Measurements from ENCODE around the gene BAAT.

GRCh38 chr9:101354765-101355708, 29.8 kb downstream of the BAAT start:
- no peak for TF ChIP-seq EZH2 (IDR thresholded peaks at IDR 0.05; ENCODE audit: low read length)
- TF ChIP-seq CTCF (optimal IDR thresholded peaks at IDR 0.05 in 1 of 3, IDR thresholded peaks at IDR 0.05 in 1 of 3, conservative IDR thresholded peaks at IDR 0.05 in 1 of 3; ENCODE audit: extremely low read depth in 1 of 3, insufficient read depth in 2 of 3, low read length in 3 of 3), result no peak

Measured in keratinocyte (primary cell).